Measurements from ENCODE around the gene USE1.

USE1 gene

DNA sequence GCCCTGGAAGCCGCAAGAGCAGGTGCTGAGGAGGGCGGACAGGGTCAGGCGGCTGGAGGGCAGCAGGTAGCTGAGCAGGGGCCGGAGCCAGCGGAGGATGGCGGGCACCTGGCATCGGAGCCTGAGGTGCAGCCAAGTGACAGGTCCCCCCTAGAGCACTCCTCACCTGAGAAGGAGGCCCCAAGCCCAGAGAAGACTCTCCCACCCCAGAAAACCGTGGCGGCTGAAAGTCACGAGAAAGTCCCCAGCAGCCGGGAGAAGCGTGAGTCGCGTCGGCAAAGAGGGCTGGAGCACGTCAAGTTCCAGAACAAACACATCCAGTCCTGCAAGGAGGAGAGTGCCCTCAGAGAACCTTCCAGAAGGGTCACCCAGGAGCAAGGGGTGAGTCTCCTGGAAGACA, 20.5 kb upstream of the USE1 start:
- no peak overlapping the region for H3K27ac Mint-ChIP-seq
- H3K9me3 Mint-ChIP-seq: no peaks in the 10 kb centered on the region
- no peak overlapping the region for H3K4me3 Mint-ChIP-seq
- peaks cover 10% of the 10 kb centered on the region for H3K4me1 Mint-ChIP-seq
- no peaks in the 10 kb centered on the region for H3K27me3 Mint-ChIP-seq
- DNase-seq (ENCODE audit: low spot score in 2 of 2): no peak
- ATAC-seq (ENCODE audit: low read depth): no peak
- peaks cover 35% of the 10 kb centered on the region for H3K36me3 Mint-ChIP-seq

DNA sequence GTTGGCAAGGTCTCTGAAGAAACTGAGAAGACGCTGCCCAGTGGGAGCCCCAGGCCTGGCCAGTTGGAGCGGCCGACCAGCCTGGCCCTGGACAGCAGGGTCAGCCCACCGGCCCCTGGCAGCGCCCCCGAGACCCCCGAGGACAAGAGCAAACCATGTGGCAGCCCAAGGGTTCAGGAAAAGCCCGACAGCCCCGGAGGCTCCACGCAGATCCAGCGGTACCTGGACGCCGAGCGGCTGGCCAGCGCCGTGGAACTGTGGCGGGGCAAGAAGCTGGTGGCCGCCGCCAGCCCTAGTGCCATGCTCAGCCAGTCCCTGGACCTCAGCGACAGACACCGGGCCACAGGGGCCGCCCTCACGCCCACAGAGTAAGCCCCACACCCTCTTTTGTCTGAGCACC, 20.1 kb upstream of the USE1 start:
- no peaks in the 10 kb centered on the region for H3K27me3 Mint-ChIP-seq
- DNase-seq (ENCODE audit: low spot score in 2 of 2) (no peak), ATAC-seq (ENCODE audit: low read depth) (no peak)
- H3K27ac Mint-ChIP-seq: no peak overlapping the region
- no peak overlapping the region for H3K4me3 Mint-ChIP-seq
- peaks cover 38% of the 10 kb centered on the region for H3K36me3 Mint-ChIP-seq
- H3K4me1 Mint-ChIP-seq: peaks cover 10% of the 10 kb centered on the region
- no peaks in the 10 kb centered on the region for H3K9me3 Mint-ChIP-seq

DNA sequence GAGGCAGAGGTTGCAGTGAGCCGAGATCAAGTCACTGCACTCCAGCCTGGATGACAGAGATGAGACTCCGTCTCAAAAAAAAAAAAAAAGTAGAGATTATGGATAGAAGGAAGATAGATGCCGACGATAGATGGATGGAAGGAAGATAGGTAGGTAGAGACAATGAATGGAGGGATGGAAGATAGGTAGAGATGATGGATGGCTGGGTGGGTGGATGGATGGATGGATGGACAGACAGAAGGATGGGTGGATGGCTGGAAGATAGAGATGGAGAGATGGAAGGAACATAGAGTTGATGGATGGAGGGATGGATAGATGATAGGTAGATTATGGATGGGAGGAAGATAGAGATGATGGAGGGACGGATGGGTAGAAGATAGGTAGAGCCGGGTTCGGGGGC, 18.5 kb upstream of the USE1 start:
- Mint-ChIP-seq H3K27ac (peak overlapping the region; percentile 48), H3K4me3 (no peak overlapping the region), H3K36me3 (peaks cover 40% of the 10 kb centered on the region)

DNA sequence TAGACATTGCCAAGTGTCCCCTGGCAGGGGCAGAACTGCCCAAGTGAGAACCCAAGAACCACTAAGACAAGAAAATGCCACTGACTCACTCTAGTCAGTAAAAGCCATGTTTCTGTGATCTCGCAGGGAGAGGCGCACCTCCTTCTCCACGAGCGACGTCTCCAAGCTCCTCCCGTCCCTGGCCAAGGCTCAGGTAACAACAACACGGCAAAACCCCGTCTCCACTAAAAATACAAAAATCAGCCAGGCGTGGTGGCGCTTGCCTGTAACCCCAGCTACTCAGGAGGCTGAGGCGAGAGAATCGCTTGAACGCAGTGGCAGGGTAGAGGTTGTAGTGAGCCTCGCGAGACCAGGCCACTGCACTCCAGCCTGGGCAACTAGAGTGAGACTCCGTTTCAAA, 17.5 kb upstream of the USE1 start:
- ATAC-seq (ENCODE audit: low read depth): no peak
- H3K27me3 Mint-ChIP-seq: no peaks in the 10 kb centered on the region
- peaks cover 50% of the 10 kb centered on the region for H3K36me3 Mint-ChIP-seq
- DNase-seq (ENCODE audit: low spot score in 2 of 2): no peak
- H3K9me3 Mint-ChIP-seq: no peaks in the 10 kb centered on the region
- H3K4me1 Mint-ChIP-seq: peaks cover 12% of the 10 kb centered on the region
- no peak overlapping the region for H3K4me3 Mint-ChIP-seq
- no peak overlapping the region for H3K27ac Mint-ChIP-seq

More for the DNA sequence above, 18.5 kb upstream of the USE1 start:
- H3K9me3 Mint-ChIP-seq: no peaks in the 10 kb centered on the region
- H3K27me3 Mint-ChIP-seq: no peaks in the 10 kb centered on the region
- no peak for ATAC-seq (ENCODE audit: low read depth)
- DNase-seq (ENCODE audit: low spot score in 2 of 2): no peak
- H3K4me1 Mint-ChIP-seq: peaks cover 8% of the 10 kb centered on the region

DNA sequence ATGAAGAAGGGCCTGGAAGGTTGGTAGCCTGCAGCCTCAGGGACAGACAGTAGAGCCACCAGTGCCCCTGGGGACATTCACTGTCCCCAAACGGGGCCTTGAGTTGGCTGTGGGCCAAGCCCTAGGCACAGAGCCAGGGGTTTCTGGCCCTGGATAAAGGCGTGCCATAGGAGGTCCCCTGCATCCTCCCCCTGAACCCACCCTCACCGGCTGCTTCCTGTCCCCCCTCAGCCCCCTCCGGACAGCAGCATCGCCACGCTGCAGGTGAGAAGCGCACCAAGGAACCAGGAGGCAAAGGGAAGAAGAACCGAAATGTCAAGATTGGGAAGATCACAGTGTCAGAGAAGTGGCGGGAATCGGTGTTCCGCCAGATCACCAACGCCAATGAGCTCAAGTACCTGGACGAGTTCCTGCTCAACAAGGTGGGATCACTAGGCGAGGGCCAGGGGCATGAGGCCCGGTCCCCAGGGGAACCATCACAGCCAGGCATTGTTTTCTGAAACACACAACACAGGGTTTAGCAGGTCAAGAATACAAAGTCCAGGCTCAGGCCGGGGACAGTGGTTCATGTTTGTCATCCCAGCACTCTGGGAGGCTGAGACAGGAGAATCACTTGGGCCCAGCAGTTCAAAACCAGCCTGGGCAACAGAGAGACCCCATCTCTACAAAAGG, 14.6 kb upstream of the USE1 start:
- peaks cover 48% of the 10 kb centered on the region for H3K36me3 Mint-ChIP-seq
- H3K4me3 Mint-ChIP-seq: no peak overlapping the region
- no peaks in the 10 kb centered on the region for H3K9me3 Mint-ChIP-seq
- ATAC-seq (ENCODE audit: low read depth) (no peak), DNase-seq (ENCODE audit: low spot score in 2 of 2) (no peak)
- peaks cover 12% of the 10 kb centered on the region for H3K4me1 Mint-ChIP-seq
- H3K27ac Mint-ChIP-seq: no peak overlapping the region
- H3K27me3 Mint-ChIP-seq: no peaks in the 10 kb centered on the region

DNA sequence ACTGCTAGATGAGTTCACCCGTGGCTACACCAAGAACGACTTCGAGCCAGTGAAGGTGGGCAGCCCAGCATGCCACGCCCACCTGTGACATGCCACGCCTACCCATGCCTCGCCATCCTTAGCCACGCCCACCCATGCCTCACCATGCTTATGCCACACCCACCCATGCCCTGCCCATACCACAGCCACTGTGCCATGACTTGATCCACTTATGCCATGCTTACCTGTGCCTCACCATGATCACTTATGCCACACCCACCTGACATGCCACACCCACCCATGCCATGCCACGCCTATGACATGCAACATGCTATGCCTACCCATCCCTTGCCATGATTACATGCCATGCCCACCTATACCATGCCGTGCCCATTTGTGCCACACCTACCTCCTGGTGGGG, 12.9 kb upstream of the USE1 start:
- Mint-ChIP-seq H3K36me3 (peaks cover 41% of the 10 kb centered on the region), H3K9me3 (no peaks in the 10 kb centered on the region), H3K4me1 (peaks cover 6% of the 10 kb centered on the region), H3K27ac (peak overlapping the region; percentile 47), H3K4me3 (no peak overlapping the region), H3K27me3 (no peaks in the 10 kb centered on the region)
- ATAC-seq (ENCODE audit: low read depth): peak; percentile 50
- DNase-seq (ENCODE audit: low spot score in 2 of 2): no peak

DNA sequence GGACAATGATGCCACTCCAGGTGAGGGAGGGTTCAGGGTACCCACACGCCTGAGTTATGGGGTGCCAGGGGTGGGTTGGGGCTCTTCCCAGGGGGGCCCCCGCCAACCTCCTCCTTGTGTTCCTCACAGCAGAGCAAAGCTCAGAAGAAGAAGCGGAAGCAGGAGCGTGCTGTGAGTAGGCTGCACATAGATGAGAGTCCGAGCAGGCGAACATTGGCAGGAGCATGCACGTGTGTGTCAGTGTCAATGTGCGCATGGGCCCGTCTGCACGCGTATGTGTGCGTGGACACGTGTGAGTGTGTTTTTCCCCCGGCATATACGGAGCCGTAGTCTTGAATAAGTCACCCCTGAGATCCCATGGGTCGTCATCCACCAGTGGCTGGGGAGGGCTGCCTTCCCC, 12.4 kb upstream of the USE1 start:
- no peak for ATAC-seq (ENCODE audit: low read depth)
- Mint-ChIP-seq H3K9me3 (no peaks in the 10 kb centered on the region), H3K4me3 (no peak overlapping the region), H3K27me3 (no peaks in the 10 kb centered on the region), H3K27ac (peak overlapping the region; percentile 47), H3K36me3 (peaks cover 39% of the 10 kb centered on the region), H3K4me1 (peaks cover 6% of the 10 kb centered on the region)
- no peak for DNase-seq (ENCODE audit: low spot score in 2 of 2)

DNA sequence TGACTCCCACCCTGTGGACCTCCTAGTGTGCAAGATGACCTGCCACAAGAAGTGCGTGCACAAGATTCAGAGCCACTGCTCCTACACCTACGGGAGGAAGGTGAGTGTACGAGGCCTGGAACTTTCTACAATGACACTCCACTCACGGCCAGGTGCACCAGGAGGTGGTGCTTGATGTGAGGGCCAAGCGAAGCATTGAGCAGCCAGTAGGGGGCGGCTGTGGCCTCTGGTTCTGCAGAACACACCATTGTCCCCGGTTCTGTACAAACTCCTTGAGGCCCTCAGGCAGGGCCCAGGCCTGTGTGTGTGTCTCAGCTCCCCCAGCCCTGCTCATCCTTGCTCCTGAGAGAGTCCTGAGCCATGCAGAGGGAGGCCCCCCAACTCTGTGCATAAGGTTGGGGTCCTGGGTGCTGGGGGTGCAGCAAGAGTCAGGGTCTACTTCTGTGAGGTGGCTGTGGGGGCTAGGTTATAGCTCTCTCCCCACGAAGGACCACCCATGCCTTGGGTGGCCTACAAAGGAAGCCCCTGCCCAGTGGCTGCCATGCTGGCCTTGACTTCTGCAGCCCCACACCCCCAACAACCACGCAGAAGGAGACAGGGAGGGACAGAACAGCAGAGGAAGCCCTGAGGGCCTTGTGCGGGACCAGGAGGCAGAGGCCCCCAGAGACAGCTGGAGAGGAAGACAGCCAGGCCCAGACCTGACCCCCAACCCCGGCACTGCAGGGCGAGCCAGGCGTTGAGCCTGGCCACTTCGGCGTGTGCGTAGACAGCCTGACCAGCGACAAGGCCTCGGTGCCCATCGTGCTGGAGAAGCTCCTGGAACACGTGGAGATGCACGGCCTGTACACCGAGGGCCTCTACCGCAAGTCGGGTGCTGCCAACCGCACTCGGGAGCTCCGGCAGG, 9.7 kb upstream of the USE1 start:
- Mint-ChIP-seq H3K27me3 (no peaks in the 10 kb centered on the region), H3K4me3 (no peak overlapping the region), H3K9me3 (no peaks in the 10 kb centered on the region), H3K36me3 (peaks cover 42% of the 10 kb centered on the region), H3K27ac (no peak overlapping the region), H3K4me1 (peaks cover 17% of the 10 kb centered on the region)
- DNase-seq (ENCODE audit: low spot score in 2 of 2): peak; percentile 45 to 56
- ATAC-seq (ENCODE audit: low read depth): peak; percentile 75

DNA sequence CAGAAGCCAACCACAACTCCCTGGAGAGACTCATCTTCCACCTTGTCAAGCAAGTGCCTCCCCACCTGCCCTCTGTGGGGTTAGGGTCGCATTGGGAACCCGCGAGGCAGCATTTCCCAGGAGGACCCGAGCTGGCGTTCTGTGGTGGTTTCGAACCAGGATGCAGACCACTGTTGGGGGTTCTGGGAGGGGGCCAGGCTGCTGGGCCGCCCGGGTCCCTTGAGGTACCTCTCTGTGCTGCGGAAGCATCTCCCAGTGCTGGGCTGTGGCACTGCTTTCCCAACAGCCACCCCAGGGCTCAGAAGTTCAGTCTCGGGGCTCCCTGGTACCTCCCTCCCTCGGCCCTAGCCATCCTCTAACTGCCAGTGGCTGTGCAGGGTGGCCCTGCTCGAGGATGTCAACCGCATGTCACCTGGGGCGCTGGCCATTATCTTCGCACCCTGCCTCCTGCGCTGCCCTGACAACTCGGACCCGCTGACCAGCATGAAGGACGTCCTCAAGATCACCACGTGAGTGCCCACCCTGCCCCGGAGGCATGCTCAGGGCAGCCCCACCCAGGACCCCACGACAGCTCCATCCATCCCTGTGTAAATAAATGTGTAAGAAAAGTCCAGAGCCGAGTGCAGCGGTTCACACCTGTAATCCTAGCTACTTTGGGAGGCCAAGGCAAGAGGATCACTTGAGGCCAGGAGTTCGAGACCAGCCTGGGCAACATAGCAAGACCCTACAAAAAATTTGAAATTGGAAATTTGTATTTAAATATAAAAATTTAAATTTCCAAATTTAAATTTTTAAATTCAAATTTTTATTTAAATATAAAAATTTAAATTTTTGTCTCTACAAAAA, 8.2 kb upstream of the USE1 start:
- H3K27me3 Mint-ChIP-seq: no peaks in the 10 kb centered on the region
- DNase-seq (ENCODE audit: low spot score in 2 of 2) (no peak), ATAC-seq (ENCODE audit: low read depth) (no peak)
- peaks cover 31% of the 10 kb centered on the region for H3K36me3 Mint-ChIP-seq
- H3K4me3 Mint-ChIP-seq: no peak overlapping the region
- no peaks in the 10 kb centered on the region for H3K9me3 Mint-ChIP-seq
- H3K27ac Mint-ChIP-seq: no peak overlapping the region
- peaks cover 18% of the 10 kb centered on the region for H3K4me1 Mint-ChIP-seq

DNA sequence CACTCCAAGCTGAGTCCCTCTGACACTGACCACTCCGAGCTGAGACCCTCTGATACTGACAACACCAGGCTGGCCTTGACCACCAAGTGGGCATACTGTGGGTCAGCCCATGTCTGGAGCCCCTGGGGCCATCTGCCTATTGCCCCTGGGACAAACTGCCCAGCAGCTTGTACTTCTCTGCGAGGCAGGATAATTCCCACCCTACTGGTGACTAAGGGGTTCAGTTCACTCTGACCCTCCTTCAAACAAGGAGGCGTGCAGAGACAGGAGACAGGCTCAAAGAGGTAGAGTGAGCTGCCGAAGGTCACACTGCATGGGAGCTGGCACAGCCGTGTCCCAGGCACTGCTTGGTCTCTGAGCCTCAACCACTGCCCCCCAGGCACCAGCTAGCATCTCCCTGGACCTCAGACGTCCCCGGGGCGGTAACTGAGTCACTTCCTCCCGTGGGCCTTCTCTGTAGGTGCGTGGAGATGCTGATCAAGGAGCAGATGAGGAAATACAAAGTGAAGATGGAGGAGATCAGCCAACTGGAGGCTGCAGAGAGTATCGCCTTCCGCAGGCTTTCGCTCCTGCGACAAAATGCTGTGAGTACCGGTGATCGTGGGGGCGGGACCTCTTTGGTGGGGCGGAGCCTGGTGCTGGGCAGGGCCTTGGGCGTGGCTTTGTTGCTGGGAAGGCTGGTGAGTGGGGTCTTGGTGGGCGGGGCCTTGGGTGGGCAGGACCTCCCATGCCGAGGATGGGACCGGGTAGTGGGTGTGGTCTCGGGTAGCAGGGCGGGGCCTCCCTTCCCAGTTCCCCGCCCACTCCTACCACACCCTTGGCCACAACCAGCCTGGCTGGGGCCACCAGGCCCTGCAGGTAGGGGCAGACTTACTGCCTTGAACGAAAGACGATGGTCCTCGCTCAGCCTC, 5.8 kb upstream of the USE1 start:
- H3K27ac Mint-ChIP-seq: peak overlapping the region; percentile 73
- no peaks in the 10 kb centered on the region for H3K27me3 Mint-ChIP-seq
- DNase-seq (ENCODE audit: low spot score in 2 of 2) (peak; percentile 32 to 44), ATAC-seq (ENCODE audit: low read depth) (peak; percentile 60)
- H3K4me3 Mint-ChIP-seq: no peak overlapping the region
- H3K4me1 Mint-ChIP-seq: peaks cover 14% of the 10 kb centered on the region
- H3K9me3 Mint-ChIP-seq: no peaks in the 10 kb centered on the region
- H3K36me3 Mint-ChIP-seq: peaks cover 21% of the 10 kb centered on the region

DNA sequence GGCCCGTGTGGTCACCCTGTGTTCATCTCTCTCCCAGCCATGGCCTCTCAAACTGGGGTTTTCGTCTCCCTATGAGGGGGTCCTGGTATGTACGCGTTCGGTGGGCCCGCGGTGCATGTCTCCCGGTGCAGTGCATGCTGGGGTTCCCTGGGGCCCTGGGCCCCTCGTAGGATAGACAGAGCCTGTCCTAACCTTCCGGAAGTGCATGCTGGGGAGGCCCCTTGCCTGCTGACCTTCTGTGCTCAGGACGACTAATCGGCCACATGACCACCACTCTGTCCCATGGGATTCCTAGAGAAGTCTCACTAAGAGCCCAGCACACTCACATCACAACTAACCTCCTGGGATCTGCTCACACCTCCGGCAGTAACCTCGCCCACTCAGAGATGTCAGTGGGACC, 4.9 kb upstream of the USE1 start:
- H3K27me3 Mint-ChIP-seq: no peaks in the 10 kb centered on the region
- H3K9me3 Mint-ChIP-seq: no peaks in the 10 kb centered on the region
- H3K36me3 Mint-ChIP-seq: peaks cover 21% of the 10 kb centered on the region
- peaks cover 21% of the 10 kb centered on the region for H3K4me1 Mint-ChIP-seq
- peak overlapping the region; percentile 36 for H3K27ac Mint-ChIP-seq
- DNase-seq (ENCODE audit: low spot score in 2 of 2): no peak
- no peak for ATAC-seq (ENCODE audit: low read depth)
- H3K4me3 Mint-ChIP-seq: no peak overlapping the region

DNA sequence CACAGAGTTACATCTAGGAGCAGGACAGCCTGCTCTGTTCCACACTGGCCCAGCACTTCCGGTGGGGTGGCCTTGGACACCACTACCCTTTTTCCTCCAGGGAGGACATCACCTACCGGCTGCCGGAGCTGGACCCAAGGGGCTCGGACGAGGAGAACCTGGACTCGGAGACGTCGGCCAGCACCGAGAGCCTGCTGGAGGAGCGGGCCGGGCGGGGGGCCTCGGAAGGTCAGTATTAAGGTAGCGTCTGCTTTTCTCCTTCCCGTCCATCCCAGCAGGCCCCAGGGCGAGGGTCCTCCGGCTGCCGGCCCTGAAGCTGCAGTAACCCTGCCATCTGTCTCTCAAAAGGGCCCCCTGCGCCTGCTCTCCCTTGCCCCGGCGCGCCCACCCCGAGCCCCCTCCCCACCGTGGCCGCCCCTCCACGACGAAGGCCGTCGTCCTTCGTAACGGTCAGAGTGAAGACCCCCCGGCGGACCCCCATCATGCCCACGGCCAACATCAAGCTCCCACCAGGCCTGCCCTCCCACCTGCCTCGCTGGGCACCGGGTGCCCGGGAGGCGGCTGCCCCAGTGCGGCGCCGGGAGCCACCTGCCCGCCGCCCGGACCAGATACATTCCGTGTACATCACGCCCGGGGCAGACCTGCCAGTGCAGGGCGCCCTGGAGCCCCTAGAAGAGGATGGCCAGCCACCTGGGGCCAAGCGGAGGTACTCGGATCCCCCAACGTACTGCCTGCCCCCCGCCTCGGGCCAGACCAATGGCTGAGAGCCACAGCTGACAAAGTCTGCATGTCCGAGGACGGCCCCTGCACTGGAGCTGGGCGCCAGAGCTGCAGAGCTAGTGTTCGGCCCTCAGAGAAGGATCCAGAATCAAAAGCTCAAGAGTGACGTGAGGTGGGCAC, 3.4 kb upstream of the USE1 start:
- no peak overlapping the region for H3K4me3 Mint-ChIP-seq
- no peaks in the 10 kb centered on the region for H3K9me3 Mint-ChIP-seq
- ATAC-seq (ENCODE audit: low read depth) (no peak), DNase-seq (ENCODE audit: low spot score in 2 of 2) (no peak)
- H3K27ac Mint-ChIP-seq: no peak overlapping the region
- peaks cover 21% of the 10 kb centered on the region for H3K36me3 Mint-ChIP-seq
- no peaks in the 10 kb centered on the region for H3K27me3 Mint-ChIP-seq
- peaks cover 23% of the 10 kb centered on the region for H3K4me1 Mint-ChIP-seq

Measured in memory B cell (primary cell).